DND-41 (cell line): Measurements from ENCODE around the gene CAPN3.

ENCODE experiments used
- CTCF ChIP-seq: IDR thresholded peaks from 2 replicates; pipeline ENCODE4 v1.5.1; 2012; ENCODE audit warnings: borderline replicate concordance, low read length, moderate library complexity, mild to moderate bottlenecking; ENCODE audit not compliant: poor library complexity, severe bottlenecking; ENCODE audit errors: extremely low read depth
- EZH2 ChIP-seq: IDR thresholded peaks from 3 replicates; pipeline ENCODE4 v1.6.1; 2012; ENCODE audit warnings: borderline replicate concordance, low read depth, mild to moderate bottlenecking, moderate library complexity, low read length, inconsistent platforms; ENCODE audit not compliant: severe bottlenecking

DNA sequence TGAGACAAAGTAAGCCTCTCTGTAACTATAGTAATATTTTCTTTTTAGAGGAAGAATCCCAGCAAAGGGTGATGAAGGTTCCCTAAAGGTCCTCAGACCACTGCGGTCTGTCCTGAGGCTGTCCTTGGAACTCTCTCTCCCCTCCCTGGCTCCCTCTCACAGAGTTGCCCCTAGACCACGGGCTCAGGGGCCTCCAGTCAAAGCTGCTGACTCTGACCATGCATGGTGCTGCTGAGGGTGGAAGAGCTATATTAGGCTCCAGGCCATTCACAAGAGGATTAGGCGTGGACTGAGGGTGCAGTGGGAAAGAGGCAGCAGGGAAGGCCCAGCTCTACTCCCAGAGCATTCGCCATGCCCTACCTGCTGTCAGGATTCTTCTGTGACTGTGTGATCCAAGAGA lies 14.6 kb downstream of the CAPN3 start:
- TF ChIP-seq CTCF (no peak), EZH2 (no peak)
